CD1c-positive myeloid dendritic cell (primary cell): ENCODE results near the gene SYT5.
A peak's percentile ranks its signal among the peaks of the same experiment; 100 is the strongest.

Experiments
- DNase-seq: peaks from one replicate; pipeline ENCODE4 v3.0.0-alpha.2; 2016; ENCODE audit errors: extremely low spot score

SYT5 gene

DNA sequence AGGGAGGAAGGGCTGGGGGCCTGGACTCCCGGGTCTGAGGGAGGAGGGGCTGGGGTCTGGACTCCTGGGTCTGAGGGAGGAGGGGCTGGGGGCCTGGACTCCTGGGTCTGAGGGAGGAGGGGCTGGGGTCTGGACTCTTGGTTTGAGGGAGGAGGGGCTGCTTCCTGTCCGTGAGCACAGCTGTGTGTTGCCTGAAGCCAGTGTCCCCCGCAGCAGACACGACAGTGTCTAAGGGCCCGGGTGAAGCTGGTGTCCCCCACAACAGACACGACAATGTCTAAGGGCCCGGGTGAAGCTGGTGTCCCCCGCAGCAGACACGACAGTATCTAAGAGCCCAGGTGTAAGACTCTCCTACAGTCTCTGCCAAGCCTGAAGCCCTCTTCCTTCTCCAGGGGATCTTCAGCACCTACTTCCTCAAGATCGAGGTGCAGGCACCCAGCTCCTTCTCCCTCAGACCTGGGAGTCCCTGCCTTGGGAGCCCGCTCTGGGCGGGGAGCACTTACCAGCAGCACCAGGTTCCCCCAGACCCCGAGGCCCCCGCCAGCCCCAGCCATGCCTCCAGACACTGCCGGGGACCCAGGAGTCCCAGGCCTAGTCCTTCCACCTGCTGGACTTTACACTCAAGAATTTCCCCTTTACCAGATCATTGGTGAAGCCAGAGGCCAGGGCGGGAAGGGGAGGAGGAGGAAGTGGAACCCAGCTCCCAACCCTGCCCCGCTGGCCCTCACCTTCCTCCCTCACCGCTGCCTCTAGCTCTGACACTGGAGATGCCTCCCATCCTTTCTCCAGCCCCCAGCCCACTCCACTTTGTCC lies 29.0 kb upstream of the SYT5 start, which contains the start of gene PTPRH:
Gene PTPRH, minus strand, starts transcription at position 622 of the 813 bp plus-strand sequence. Its CDS starts 68 bp downstream, at position 554.
- peak; percentile 31 for DNase-seq

GRCh38 chr19:55206664-55207500 lies 26.8 kb upstream of the SYT5 start:
- peak; percentile 82 for DNase-seq

DNA sequence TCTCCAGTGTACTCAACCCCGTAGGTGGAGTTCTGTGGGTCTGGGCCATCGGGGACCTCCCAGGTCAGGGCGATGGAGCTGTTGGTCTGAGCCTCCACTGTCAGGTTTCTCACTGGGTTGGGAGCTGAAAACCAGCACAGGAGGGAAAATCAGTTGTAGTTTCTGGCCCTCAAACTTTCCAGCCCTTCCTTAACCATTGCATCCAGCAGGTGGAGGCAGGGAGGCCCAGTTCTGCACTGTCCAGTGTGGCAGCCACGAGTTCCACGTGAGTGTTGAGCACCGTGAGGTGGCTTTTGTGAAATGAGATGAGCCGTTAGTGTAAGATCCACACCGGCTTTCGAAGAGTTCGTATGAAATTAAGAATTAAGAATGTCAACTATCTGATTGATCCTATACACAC lies 22.1 kb upstream of the SYT5 start:
- DNase-seq: peak; percentile 42

DNA sequence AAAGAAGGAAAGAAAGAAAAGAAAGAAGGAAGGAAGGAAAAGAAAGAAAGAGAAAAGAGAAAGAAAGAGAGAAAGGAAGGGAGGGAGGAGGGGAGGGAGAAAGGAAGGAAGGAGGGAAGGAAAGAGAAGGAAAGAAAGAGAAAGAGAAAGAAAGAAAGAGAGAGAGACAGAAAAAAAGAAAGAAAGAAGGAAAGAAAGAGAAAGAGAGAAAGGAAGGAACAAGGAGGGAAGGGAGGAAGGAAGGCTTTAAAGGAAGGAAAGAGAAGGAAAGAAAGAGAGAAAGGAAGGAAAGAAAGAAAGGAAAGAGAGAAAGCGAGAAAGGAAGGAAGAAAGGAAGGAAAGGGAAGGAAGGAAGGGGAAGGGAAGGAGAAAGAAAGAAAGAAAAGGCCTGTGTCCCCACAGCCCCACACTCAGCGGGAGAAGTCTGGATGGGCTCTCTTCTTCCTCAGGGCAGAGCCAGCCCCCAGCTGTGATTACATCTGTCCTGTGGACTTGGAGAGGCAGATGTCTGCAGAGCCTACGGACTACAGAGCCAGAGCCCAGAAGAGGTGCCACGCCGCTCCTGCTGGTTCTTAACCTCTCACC lies 19.6 kb upstream of the SYT5 start:
- no peak for DNase-seq

DNA sequence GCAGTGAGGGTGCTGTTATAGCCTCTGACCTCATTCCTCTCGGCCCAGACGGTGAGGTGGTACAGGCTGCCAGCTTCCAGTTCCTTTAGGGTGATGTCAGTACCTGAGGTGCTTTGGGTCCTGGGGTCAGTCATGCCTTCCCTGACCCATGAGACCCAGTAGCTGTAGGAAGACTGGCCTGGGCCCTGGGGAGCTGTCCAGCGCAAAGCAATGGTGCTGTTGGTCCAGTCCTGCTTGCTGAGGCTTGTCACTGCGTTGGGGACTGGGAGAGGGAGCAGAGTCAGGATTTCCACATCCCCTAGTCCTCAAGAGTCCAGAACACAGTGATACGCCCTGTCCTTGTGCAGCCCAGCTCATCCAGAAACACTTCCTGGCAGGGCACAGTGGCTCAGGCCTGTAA lies 18.6 kb upstream of the SYT5 start:
- DNase-seq: no peak

- peak; percentile 24 for DNase-seq
These were observed 17.4 kb upstream of the SYT5 start for GRCh38 chr19:55197528-55197927.

- no peak for DNase-seq
These were observed 16.7 kb upstream of the SYT5 start for GRCh38 chr19:55196803-55197202.

- DNase-seq: no peak
These were observed 13.4 kb upstream of the SYT5 start for GRCh38 chr19:55193481-55193880.

DNA sequence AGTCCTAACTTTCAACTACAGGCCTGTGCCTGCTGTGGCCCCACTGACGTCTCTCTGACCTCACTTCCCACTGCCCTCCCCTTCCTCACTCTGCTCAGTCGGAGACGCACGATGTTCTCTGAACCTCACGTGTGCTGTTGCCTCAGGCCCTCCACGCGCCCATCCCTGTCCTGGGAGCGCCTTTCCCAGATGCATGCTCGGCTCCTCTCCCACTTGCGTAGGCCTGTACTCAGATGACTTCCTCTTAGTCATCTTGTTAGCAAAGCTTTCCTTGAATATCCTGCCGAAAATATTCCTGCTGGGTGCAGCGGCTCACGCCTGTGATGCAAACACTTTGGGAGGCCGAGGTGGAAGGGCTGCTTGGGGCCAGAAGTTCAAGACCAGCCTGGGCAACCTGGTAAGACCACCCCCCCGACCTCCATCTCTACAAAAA lies 9.3 kb upstream of the SYT5 start:
- peak; percentile 54 for DNase-seq

- DNase-seq: no peak
These were observed 8.5 kb upstream of the SYT5 start for GRCh38 chr19:55188625-55189024.

- no peak for DNase-seq
These were observed 6.0 kb upstream of the SYT5 start for GRCh38 chr19:55186080-55186479.

DNA sequence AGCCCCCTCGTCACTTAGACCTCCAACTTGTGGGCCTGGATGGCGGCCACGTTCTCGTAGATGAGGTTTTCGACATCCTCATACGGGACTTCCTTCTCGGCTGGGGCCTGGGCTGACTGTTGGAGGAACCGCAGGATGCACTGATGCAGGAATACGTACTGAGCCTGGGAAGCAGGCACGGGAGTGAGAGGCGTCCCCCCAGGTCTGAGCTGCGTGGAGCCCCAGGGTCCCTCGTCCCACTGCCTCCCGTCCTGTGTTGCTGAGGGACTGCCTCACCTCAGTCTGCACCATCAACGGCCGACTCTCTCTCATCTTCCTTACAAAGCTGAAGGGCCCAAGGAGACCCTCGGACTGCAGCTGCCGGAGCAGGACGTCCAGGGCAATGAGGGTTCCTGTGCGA lies 1.7 kb upstream of the SYT5 start:
- DNase-seq: no peak

DNA sequence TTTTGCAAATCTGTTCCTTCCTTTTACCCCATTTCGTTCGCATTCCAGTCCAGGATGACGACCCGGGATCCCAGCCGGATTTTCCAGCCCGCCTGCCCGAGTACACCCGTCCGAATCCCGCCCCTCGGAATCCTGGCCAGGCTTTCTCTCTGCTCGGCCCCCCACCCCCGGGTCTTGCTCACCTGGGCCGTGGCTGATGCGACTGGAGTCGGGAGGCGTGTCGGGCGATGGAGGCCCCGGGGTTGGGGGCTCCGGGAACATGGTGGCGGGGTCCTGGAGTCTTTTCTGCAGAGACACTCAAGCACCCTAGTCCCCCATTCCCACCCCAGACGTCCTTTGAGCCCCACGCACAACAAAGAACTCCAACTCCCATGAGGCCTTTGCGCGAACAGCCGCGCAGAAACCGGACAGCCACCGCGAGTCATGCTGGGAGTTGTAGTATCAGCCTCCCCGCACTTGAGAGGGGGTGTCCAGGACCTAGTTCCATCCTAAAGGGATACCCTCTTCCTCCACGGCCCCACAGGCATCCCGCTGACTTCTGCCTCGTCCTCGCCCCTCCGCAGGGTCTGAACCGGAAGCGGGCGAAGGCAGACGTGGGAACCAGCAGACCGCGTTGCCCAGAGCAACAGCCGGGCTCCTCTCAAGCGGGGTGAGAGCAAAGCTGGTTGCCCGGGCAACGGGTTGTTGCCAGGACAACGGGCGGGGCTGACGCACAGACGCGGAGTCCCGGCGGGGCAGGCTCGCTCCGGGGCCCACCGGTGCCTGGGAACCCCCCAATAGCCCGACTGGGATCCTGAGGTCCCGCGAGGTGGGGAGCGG lies 1.1 kb downstream of the SYT5 start:
- DNase-seq: peak; percentile 91

DNA sequence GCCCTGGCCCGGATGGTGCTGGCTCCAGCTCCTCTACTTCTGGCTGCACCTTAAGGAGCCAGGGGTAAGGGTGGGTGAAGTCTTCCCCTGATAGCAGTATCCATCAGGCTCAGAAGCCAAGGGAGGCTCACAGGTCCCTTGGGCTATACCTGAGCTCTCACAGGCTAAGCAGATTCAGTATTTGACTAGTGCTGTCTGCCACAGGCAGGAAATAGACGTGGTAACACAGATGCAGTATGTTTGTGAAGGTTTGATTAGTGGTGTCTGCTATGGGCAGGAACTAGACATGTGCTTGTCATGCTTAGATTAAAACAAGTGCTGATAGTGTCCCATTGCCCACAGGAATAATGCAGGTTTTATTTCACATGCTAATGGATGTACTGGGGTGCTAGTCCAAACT lies 4.0 kb downstream of the SYT5 start:
- no peak for DNase-seq

DNA sequence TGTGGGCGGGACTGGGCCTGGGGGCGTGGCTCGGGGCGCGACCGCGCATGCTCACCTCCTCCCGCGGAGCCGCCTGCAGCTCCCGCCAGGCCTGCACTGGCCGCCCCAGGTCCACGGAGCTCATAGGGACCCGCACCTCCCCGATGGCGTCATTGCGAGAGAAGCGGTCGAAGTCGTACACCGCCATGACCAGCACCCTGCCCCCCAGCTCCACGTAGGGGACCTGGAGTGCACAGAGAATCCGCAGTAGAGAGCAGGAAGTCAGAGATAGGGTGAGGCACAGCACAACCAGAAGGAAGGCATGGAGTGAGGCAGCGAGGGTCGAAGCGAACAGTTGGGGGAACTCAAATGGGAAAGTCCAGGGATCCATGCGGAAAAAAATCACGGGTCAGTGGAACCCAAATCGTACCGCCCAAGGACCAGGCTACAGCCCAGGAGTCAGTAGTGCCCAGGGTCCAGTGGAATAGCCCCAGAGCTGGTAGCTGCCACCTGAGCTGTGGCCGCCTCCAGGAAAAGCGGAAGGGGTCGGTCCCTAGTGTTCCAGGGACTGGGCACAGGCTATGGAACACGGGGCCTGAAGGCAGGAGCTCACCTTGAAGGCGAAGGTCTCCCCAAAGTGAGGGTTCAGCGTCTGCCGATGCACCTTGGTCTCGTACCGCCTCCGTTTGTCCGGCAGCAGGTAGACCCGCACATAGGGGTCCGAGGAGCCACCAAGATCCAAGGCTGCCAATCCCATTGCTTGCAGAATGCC lies 4.8 kb downstream of the SYT5 start:
- DNase-seq: no peak

GRCh38 chr19:55174425-55175116 lies 5.5 kb downstream of the SYT5 start:
- DNase-seq: no peak

DNA sequence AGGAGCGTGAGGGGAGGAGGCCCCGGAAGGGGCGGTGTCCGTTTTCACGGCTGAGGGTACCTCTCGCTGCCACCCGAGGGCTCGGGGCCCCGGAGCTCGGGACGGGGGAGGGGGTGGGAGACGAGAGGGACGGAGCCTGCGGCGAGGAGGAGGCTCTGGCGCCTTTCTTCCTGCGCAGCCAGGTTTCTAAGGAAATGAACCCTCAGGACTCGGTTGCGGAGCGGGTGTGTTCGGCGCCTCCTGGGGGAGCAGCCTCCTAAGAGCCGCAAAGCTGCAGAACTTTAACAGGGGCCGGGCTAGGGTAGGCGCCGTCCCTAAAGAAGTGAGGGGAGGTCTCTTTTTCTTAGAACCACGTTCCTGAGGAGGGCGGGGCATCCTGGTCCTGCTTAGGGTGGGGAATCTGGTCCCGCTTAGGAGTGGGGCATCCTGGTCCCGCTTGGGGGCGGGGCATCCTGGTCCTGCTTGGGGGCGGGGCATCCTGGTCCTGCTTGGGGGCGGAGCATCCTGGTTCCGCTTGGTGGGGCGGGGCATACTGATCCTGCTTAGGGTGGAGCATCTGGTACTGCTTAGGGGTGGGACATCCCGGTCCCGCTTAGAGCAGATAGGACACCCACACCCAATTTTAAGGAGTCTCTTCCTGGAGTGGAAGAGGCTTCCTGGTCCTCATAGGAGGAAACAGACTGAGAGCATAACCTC lies 6.2 kb downstream of the SYT5 start:
- peak; percentile 20 for DNase-seq

- no peak for DNase-seq
These were observed 6.8 kb downstream of the SYT5 start for GRCh38 chr19:55173186-55173713.

- DNase-seq: no peak
These were observed 7.3 kb downstream of the SYT5 start for GRCh38 chr19:55172741-55173140.
